G401.6 (cell line): Measurements from ENCODE around the gene MYRIP.
"Not testable (repeated sequence)": the region's sequence is repeated elsewhere in the genome, so short reads cannot be mapped to it uniquely, and the experiment has no call there.

Experiments used
- FAIRE-seq: peaks from 2 replicates; lab custom pipeline; 2012; peaks lifted over from hg19 to GRCh38; lab: Jason Lieb, UNC

MYRIP gene

GRCh38 chr3:39971559-39972031, 162.2 kb downstream of the MYRIP start:
- no peak for FAIRE-seq

DNA sequence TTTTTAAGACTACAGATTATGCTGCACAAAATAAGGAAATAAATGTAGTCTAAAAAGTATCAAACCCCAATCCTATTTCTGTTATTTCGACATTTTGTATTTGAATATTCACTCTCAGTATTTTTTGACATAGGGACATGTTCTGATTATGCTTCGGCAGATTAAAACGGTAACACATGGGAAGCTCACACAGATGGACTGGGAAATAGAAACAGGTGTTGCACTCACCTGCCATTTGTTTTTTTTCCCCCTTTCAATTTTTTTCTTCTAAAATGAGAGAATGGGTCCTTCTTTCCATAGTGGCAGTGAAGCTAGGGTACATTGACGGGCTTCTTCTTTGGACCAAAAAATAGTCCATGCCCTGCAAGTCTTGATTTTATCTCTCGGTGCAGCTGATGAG, 163.1 kb downstream of the MYRIP start:
- no peak for FAIRE-seq

DNA sequence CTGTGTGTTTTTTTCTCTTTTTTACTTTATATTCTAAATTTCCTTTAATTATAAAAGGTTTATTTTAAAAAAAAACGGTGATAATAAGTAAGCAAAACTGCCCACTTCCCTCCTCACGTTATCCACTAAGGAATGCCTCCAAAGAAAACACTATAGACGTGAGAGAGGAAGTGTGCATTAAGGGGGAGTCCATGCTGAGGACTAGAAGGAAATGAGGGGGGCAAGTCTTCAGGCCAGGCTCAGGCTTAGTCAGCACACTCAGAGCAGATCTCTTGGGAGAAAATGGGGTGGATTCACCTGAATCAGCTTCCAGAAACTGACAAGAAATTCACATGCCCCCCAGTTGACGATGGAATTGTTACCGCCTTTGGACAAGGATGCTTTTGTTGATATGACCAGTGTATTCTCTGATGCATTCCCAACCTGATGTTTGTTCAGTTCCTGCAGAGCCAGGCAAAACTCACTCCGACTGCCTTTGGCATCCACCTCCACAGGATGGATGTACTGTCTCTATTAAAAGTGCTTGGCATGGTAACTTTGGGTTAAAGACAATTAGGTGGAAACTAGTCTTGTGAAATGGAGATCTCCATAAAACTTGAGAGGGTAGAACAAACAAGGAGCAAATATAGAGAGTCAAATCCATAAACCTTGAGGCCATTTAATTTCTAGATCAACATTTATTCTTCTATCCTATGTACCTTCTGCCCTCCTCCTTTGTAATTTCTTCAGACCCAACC, 167.8 kb downstream of the MYRIP start:
- FAIRE-seq = no peak

DNA sequence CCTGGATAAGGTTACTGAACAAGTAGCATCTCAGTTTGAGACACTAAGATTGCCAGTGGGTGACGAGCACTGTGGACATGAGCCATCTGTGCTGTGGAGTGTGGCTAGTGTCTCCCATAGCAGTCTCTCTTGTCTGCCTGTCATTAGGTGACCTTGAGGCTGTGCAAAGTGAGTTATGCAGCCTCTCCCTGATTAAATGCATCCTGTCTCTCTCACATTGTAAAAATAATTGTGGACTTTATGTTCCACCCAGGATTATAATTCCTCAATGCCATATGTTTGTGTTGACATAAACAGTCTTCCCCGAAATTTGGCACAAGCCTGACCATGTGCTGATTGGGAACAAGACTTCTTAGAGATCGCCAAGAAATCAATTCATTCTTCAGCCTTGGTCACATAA, 168.9 kb downstream of the MYRIP start:
- no peak for FAIRE-seq

DNA sequence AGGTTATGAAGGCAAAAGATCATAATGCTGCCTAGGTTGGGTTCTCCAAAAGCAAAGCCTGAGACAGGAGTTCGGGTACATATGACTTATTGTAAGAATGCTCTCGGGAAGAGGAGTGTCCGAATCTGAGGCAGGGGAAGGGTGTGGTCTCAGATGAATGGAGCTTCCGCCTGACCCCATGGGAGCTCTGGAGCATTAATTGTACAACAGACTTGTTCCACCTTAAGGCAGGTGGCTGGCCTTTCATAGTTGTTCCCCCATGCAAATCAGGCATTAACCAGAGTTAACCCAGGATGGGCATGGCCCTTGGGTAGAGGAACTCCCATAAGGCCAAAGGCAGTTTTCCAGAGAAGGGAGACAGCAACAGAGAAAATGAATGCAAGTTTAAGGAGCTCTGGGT, 170.6 kb downstream of the MYRIP start:
- FAIRE-seq = no peak

DNA sequence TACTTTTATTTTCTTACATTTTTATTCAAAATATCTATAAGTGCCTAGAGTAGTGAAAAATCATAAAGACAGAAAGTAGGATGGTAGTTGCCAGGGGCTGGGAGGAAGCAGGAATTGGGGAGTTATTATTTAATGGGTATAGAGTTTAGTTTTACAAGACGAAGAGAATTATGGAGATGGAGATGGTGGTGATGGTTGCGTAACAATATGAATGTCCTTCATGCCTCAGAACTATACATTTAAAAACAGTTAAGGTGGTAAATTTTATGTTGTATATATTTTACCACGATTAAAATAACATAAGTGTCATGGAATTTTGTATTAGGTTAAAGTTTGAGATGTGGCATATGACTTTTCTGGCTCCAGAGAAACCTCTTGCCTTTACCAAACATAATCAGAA, 171.4 kb downstream of the MYRIP start:
- FAIRE-seq = no peak

DNA sequence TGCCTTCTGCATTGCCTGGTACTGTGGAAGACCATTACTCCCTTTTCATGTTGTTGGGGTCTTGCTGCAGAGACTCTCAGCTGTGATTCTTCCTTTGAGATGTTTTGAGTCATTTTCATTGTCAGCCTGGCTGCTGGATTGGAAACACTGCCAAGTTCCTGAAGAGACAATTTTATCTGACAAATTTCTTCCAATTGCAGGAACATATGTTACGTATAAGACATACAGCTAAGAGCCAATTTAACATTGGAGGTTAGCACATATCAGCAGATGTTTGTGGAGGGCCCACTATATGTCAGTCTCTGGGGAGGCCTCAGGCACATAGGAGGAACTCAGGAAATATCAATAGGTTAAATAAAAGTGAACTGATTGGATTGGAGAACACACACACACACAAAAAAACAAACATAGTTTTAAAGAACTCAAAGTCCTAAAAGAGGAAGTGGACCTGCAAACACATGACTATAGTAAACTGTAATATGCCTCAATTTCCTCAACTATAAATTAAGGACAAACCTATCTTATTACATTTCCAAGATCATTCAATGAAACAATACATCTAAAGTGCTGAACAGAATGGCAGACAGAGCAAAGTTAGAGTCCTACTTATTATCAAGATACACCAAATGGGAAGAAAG, 172.3 kb downstream of the MYRIP start:
- no peak for FAIRE-seq

GRCh38 chr3:39982665-39983357, 173.4 kb downstream of the MYRIP start:
- FAIRE-seq = no peak

GRCh38 chr3:39989746-39990145, 180.3 kb downstream of the MYRIP start:
- FAIRE-seq = no peak

- no peak for FAIRE-seq
Observed at GRCh38 chr3:39990532-39990931, 181.1 kb downstream of the MYRIP start.

DNA sequence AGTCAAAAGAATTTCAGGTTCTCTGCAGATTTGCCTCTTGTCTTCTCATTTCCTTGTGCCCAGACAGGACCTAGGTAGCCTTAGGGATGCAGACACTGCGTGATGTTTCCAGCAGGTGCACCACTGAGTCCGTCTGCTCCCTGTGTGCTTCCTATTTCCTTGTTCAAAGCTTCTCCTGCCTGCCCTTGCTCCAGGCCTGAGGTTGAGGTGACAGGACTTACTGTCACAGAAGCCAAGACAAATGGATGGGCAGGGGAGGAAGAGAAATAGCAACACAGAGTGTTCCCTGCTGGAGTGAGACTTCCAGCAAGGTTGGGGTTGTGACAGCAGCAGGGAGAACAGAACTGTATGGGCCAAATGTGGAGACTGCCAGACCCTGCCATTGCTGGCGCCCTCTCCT, 199.4 kb downstream of the MYRIP start:
- no peak for FAIRE-seq

- no peak for FAIRE-seq
Observed at GRCh38 chr3:40009991-40010390, 200.6 kb downstream of the MYRIP start.

GRCh38 chr3:40012381-40012780, 203.0 kb downstream of the MYRIP start:
- no peak for FAIRE-seq

DNA sequence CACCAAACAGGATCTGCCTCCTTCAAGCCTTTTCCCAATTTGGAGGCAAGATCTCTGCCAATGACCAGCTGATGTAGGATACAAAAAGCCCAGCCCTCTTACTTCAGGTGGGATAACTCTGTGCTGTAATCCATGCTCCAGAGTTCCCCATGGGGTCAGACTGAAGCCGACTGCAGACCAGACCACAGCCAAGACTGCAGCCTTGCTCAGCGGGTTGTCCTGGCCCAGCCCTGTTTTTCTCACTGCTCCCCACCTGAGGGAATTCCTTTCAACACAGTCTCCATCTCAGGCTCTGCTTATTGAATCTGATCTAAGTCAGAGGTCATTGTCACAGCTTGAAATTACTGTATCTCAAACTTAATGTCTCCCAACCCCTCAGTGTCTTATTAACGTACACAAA, 207.0 kb downstream of the MYRIP start:
- no peak for FAIRE-seq

GRCh38 chr3:40018369-40018768, 209.0 kb downstream of the MYRIP start:
- FAIRE-seq = no peak

DNA sequence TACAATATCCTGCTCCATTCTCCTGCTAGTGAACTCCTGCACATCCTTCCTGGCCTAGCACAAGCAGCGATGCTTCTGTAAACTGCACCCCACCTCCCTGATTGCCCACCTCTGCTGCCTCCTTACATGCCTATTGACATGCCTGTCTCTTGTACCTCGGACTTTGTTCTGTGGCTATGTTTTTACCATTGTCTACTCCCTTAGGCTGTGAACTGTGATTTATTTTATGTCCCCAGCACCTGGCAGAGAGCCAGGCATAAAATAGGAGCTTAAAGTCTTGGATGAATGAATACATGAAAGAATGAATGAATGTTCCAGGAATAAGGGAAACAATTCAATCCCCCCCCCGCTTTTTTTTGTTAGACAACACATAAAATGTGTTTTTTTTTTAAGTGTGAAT, 210.0 kb downstream of the MYRIP start:
- no peak for FAIRE-seq

GRCh38 chr3:40020689-40021088, 211.3 kb downstream of the MYRIP start:
- FAIRE-seq = no peak

DNA sequence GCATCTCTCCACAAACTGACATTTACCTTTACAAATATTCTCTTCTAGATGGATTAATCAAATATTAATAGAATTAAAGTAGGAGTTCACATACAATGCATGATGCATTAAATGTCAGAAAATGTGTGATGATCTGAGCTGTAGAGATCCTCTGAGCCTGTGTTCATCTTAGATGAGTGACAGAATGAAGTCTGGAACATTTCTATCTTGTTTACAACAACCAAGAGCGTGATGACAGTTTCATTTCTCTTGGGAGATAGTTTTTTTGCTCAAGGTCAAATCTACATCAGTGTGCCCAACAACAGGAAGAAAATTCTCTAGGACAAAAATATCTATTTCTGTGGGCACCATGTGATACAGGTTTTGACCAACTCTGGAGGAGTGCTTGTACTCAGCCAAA, 211.9 kb downstream of the MYRIP start:
- no peak for FAIRE-seq

DNA sequence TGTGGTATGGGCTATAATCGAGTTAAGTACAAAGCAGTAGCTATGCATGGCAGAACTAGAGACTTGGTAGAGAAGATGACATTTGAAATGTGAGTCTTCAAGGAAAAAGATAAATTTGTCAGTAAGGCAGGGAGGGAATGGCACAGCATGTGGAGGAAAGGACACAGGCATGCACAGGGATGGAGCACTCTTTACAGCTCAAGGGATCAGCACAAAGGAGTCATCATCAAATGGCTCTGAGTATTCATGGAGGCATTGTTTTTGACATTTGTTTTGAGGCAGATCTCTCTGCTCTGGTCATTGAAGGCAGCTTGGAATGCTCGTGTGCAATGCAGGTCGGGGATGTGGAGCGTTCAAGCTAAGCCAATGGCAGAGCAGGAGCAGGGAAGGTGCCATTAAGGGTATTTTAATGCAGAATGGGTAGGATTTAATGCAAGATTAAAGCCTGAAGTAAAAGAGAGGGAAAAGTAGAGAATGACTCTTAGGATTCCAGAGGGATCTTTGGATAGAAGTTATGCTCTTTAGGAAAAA, 213.0 kb downstream of the MYRIP start:
- no peak for FAIRE-seq

DNA sequence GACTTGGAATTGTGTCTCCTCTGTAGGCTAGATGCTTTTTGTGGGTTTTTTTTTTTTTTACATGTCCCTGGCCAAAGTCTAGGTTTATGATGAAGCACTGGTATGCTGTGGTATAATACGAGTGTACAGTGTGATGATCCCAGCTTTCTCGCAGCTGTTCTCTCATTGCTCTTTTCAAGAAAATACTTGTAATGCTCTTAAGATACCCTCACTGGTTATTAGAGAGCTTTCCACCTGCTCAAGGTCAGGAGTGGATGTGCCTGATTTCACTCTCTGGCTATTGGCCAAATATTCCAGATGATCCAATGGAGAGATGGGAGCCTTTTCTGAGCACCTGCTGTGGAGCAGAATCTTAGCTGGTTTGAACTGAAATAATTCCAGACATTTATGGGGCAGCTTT, 215.1 kb downstream of the MYRIP start:
- no peak for FAIRE-seq

DNA sequence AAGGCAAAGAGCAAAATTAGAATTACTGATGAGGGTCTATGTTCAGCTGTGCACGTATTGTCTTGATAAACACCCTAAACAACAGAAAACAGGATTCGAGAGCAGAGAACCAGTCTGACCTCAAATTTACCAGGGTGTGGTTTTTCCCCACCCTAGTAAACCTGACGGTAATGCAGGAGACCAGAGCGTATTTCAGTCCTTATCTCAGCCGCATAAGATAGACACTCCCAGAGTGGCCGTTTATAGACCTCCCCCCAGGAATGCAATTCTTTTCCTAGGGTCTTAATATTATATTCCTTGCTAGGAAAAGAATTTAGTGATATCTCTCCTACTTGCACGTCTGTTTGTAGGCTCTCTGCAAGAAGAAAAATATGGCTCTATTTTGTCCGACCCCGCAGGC, 216.5 kb downstream of the MYRIP start:
- FAIRE-seq = not testable (repeated sequence)

GRCh38 chr3:40035177-40035576, 225.8 kb downstream of the MYRIP start:
- FAIRE-seq = no peak

GRCh38 chr3:40037582-40037981, 228.2 kb downstream of the MYRIP start:
- no peak for FAIRE-seq
